ENCODE data around the gene TIGD3. TPM values are rescaled to one million over a fixed set of nuclear protein-coding genes. Genes with fewer than 3 reads are reported as not detected.
A peak's percentile ranks its signal among the peaks of the same experiment; 100 is the strongest.

Gene TIGD3
- total and polyA plus RNA-seq, 2 of the 8 experiments (the other 6 are each of a cell fraction or from before 2014, with no cell fraction given), result 1.1 to 1.3 TPM

DNA sequence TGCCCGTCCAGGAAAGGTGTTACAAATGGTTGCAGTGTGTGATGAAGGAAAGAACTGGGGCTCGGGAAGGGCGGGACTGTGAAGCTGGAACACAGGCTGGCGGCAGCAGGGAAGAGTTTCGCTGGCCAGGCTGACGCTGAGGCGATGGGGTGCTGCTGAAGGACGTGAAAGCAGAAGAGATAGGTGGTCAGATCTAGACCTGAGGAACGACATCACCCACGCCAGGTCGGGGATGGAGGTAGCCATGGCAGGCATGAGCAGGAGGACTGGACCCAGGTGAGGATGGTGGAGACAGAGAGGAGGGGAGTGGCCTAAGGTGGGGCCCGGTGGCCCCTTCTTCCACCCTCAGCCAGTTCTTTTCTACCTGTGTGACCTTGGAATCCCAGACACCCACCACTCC, 30.7 kb upstream of the TIGD3 start:
- DNase-seq (ENCODE audit: low read depth in 1 of 2, low spot score in 2 of 2), result no peak
- peaks cover 0 to 7% of the 10 kb centered on the region in 2 experiments; a peak in 2 of 4 replicates for H3K79me2 ChIP-seq (ENCODE audit: control insufficient read depth in 1 of 2, insufficient read depth in 2 of 2, low read length in 2 of 2)
- H2BK5ac ChIP-seq (ENCODE audit: low read depth, low read length), result no peak overlapping the region
- H4K91ac ChIP-seq (replicated peaks; ENCODE audit: insufficient read length, low read length), result no peak overlapping the region
- POLR2A ChIA-PET (ENCODE audit: partially characterized antibody), result interaction anchor here (0.8 to 20.9 kb wide), 6 partner anchors 9 to 112 kb away, joined by 3 to 208 read pairs (median 4); partner anchors contain the start of genes CDC42EP2 and DPF2
- 88% methylated on average over 12 of the region's 12 CpGs; no CpG with 5 or more reads in 1 of the 2 experiments for WGBS, 2 experiments (ENCODE audit: extremely low coverage in 1 of 2, insufficient coverage in 1 of 2, insufficient read length in 1 of 2, insufficient replicate concordance in 2 of 2, low coverage in 1 of 2, low lambda C conversion rate in 2 of 2, missing lambda C conversion rate in 1 of 2)
- H3K27ac ChIP-seq (ENCODE audit: low read depth, low read length), result no peak overlapping the region
- FAIRE-seq, result no peak
- H3K9me3 ChIP-seq (ENCODE audit: insufficient read depth in 2 of 2, low read depth in 1 of 2, low read length in 1 of 2), result no peaks in the 10 kb centered on the region
- peaks cover 12% of the 10 kb centered on the region for H3K79me1 ChIP-seq (ENCODE audit: low read depth, low read length)
- CTCF ChIA-PET (ENCODE audit: partially characterized antibody), result interaction anchor here (0.6 to 52.8 kb wide), 3 partner anchors 7 to 145 kb away, joined by 3 to 1179 read pairs (median 20); no protein-coding TSS in a partner anchor
- H4K8ac ChIP-seq (ENCODE audit: extremely low read depth, insufficient read depth, low read length), result peak overlapping the region; percentile 45; the same call in 1 of the 2 replicates
- H3K4me2 ChIP-seq (ENCODE audit: insufficient read depth in 1 of 2, low read depth in 2 of 2, low read length in 2 of 2), result no peak overlapping the region
- no peak overlapping the region for H2BK15ac ChIP-seq (ENCODE audit: low read length)
- H3K9ac ChIP-seq (replicated peaks in 1 of 4; ENCODE audit: extremely low read depth in 1 of 4, low read depth in 3 of 4, low read length in 3 of 4), result no peak overlapping the region
- no peak overlapping the region for H2AFZ ChIP-seq (ENCODE audit: low read length)
- peaks cover 0 to 17% (median 7%) of the 10 kb centered on the region in 4 experiments; a peak in 7 of 8 replicates for H3K36me3 ChIP-seq (ENCODE audit: control insufficient read depth in 2 of 4, insufficient read depth in 4 of 4, low read length in 3 of 4)
- no peak overlapping the region for H2BK12ac ChIP-seq (ENCODE audit: low read depth, low read length)
- H3K4me3 ChIP-seq (ENCODE audit: extremely low read depth in 1 of 4, insufficient read depth in 2 of 4, low read depth in 3 of 4, low read length in 4 of 4), result no peak overlapping the region
- H3K18ac ChIP-seq (ENCODE audit: extremely low read depth, low read length), result no peak overlapping the region
- H3K23ac ChIP-seq (ENCODE audit: insufficient read length), result no peak overlapping the region
- H3K4ac ChIP-seq (replicated peaks; ENCODE audit: insufficient read length, low read depth, low read length), result no peak overlapping the region
- H3K23me2 ChIP-seq (ENCODE audit: low read depth, low read length), result no peaks in the 10 kb centered on the region
- no peak overlapping the region for H4K5ac ChIP-seq (ENCODE audit: insufficient read length, low read depth, low read length)
- TF ChIP-seq SIX5 (IDR thresholded peaks at IDR 0.05; ENCODE audit: low read depth, low read length) (no peak), POLR2AphosphoS5 (IDR thresholded peaks at IDR 0.05; ENCODE audit: low read depth, low read length) (peak; percentile 28; the same call in 1 of the 2 replicates)
- no peak overlapping the region for H2BK120ac ChIP-seq (replicated peaks; ENCODE audit: low read depth, low read length)
- H3K56ac ChIP-seq (replicated peaks; ENCODE audit: insufficient read length, low read depth, low read length), result no peak overlapping the region
- no peak overlapping the region for H2BK20ac ChIP-seq (ENCODE audit: low read length)
- no peaks in the 10 kb centered on the region for H3K27me3 ChIP-seq (replicated peaks in 1 of 4; ENCODE audit: control insufficient read depth in 3 of 4, extremely low read depth in 1 of 4, insufficient read depth in 3 of 4, low read length in 3 of 4)
- no peak overlapping the region for H3K14ac ChIP-seq (ENCODE audit: insufficient read length)
- peaks cover 9 to 16% of the 10 kb centered on the region in 2 experiments for H4K20me1 ChIP-seq (replicated peaks in 1 of 2; ENCODE audit: control insufficient read depth in 1 of 2, insufficient read depth in 2 of 2, low read length in 2 of 2)
- no peaks in the 10 kb centered on the region; a peak in 2 of 7 replicates for H3K4me1 ChIP-seq (replicated peaks in 1 of 4; ENCODE audit: control insufficient read depth in 3 of 4, insufficient read depth in 4 of 4, low read length in 3 of 4)
- no peak overlapping the region for H2AK5ac ChIP-seq (ENCODE audit: low read depth, low read length)

Data from H1 (cell line).